UCSD-AML1 (cell line): ENCODE data around the gene NUP188.

ENCODE experiments used
- DNase-seq: peaks from one replicate; lab custom pipeline; 2025; ENCODE audit not compliant: unreplicated experiment; lab: John Stamatoyannopoulos, UW

Gene NUP188

GRCh38 chr9:129005336-129005997 lies 58.0 kb downstream of the NUP188 start:
- no peak for DNase-seq

- peak; percentile 61 for DNase-seq
Measured at GRCh38 chr9:129006328-129007034, 59.0 kb downstream of the NUP188 start.

- DNase-seq: no peak
Measured at GRCh38 chr9:129007035-129007765, 59.7 kb downstream of the NUP188 start.

GRCh38 chr9:129007766-129008468 lies 60.4 kb downstream of the NUP188 start:
- DNase-seq: no peak

GRCh38 chr9:129008469-129008965 lies 61.0 kb downstream of the NUP188 start:
- DNase-seq: no peak

GRCh38 chr9:129008986-129009583 lies 61.6 kb downstream of the NUP188 start:
- no peak for DNase-seq

GRCh38 chr9:129009584-129010141 lies 62.2 kb downstream of the NUP188 start:
- no peak for DNase-seq

- DNase-seq: no peak
Measured at GRCh38 chr9:129010267-129010975, 62.9 kb downstream of the NUP188 start.

GRCh38 chr9:129011170-129011569 lies 63.7 kb downstream of the NUP188 start:
- no peak for DNase-seq

- no peak for DNase-seq
Measured at GRCh38 chr9:129011761-129012181, 64.3 kb downstream of the NUP188 start.

GRCh38 chr9:129012343-129012742 lies 64.8 kb downstream of the NUP188 start:
- no peak for DNase-seq

- no peak for DNase-seq
Measured at GRCh38 chr9:129012893-129013448, 65.5 kb downstream of the NUP188 start.

GRCh38 chr9:129013674-129014073 lies 66.2 kb downstream of the NUP188 start:
- DNase-seq: no peak

- no peak for DNase-seq
Measured at GRCh38 chr9:129014124-129014523, 66.6 kb downstream of the NUP188 start.

- DNase-seq: no peak
Measured at GRCh38 chr9:129014608-129015007, 67.1 kb downstream of the NUP188 start.

- no peak for DNase-seq
Measured at GRCh38 chr9:129021091-129021490, 73.6 kb downstream of the NUP188 start.

- no peak for DNase-seq
Measured at GRCh38 chr9:129022037-129022436, 74.5 kb downstream of the NUP188 start.

GRCh38 chr9:129023036-129023907 lies 75.8 kb downstream of the NUP188 start:
- DNase-seq: no peak

GRCh38 chr9:129023908-129024233 lies 76.4 kb downstream of the NUP188 start:
- DNase-seq: no peak
